Measurements from ENCODE around the gene NRP2. TPM values are rescaled to one million over a fixed set of nuclear protein-coding genes. Genes with fewer than 3 reads are reported as not detected.

NRP2 gene
- total and polyA plus RNA-seq, 2 donors (not counting 1 experiment from before 2014, with no cell fraction given), result 16.6 to 28.7 TPM

- Histone ChIP-seq H3K27me3 (ENCODE audit: control insufficient read depth, insufficient read depth, low read length) (no peaks in the 10 kb centered on the region), H3K9me3 (ENCODE audit: control insufficient read depth, insufficient read depth, low read depth, low read length) (no peaks in the 10 kb centered on the region), H2AFZ (ENCODE audit: low read length) (no peak overlapping the region), H3K4me2 (ENCODE audit: extremely low read depth, insufficient read depth, low read length) (no peak overlapping the region), H3K79me2 (ENCODE audit: control insufficient read depth, insufficient read depth, low read length) (no peaks in the 10 kb centered on the region), H3K9ac (ENCODE audit: insufficient read depth, low read length) (no peak overlapping the region), H3K27ac (ENCODE audit: insufficient read depth, low read length) (no peak overlapping the region), H3K36me3 (ENCODE audit: control insufficient read depth, insufficient read depth, low read length) (no peaks in the 10 kb centered on the region), H3K4me1 (ENCODE audit: control insufficient read depth, extremely low read depth, insufficient read depth, low read length) (no peaks in the 10 kb centered on the region), H3K4me3 (replicated peaks in 1 of 4; ENCODE audit: control extremely low read depth in 1 of 4, insufficient read depth in 1 of 4, low read depth in 3 of 4, low read length in 4 of 4) (no peak overlapping the region), H4K20me1 (ENCODE audit: control insufficient read depth, extremely low read depth, insufficient read depth, low read length) (no peaks in the 10 kb centered on the region)
- DNase-seq (ENCODE audit: low read depth in 2 of 2), result no peak
- TF ChIP-seq CTCF (conservative IDR thresholded peaks at IDR 0.05 in 1 of 2, IDR thresholded peaks at IDR 0.05 in 1 of 2; ENCODE audit: low read depth in 1 of 2, low read length in 2 of 2) (no peak), EZH2 (IDR thresholded peaks at IDR 0.05; ENCODE audit: low read length, missing control alignments) (no peak)
These were observed 31.4 kb upstream of the NRP2 start for GRCh38 chr2:205650931-205651330.

- TF ChIP-seq CTCF (conservative IDR thresholded peaks at IDR 0.05 in 1 of 2, IDR thresholded peaks at IDR 0.05 in 1 of 2; ENCODE audit: low read depth in 1 of 2, low read length in 2 of 2) (no peak), EZH2 (IDR thresholded peaks at IDR 0.05; ENCODE audit: low read length, missing control alignments) (no peak)
- Histone ChIP-seq H2AFZ (ENCODE audit: low read length) (no peak overlapping the region), H3K79me2 (ENCODE audit: control insufficient read depth, insufficient read depth, low read length) (no peaks in the 10 kb centered on the region), H3K36me3 (ENCODE audit: control insufficient read depth, insufficient read depth, low read length) (no peaks in the 10 kb centered on the region), H3K4me2 (ENCODE audit: extremely low read depth, insufficient read depth, low read length) (no peak overlapping the region), H3K9me3 (ENCODE audit: control insufficient read depth, insufficient read depth, low read depth, low read length) (no peaks in the 10 kb centered on the region), H3K9ac (ENCODE audit: insufficient read depth, low read length) (no peak overlapping the region), H4K20me1 (ENCODE audit: control insufficient read depth, extremely low read depth, insufficient read depth, low read length) (no peaks in the 10 kb centered on the region), H3K4me3 (replicated peaks in 1 of 4; ENCODE audit: control extremely low read depth in 1 of 4, insufficient read depth in 1 of 4, low read depth in 3 of 4, low read length in 4 of 4) (no peak overlapping the region), H3K27me3 (ENCODE audit: control insufficient read depth, insufficient read depth, low read length) (no peaks in the 10 kb centered on the region), H3K4me1 (ENCODE audit: control insufficient read depth, extremely low read depth, insufficient read depth, low read length) (no peaks in the 10 kb centered on the region), H3K27ac (ENCODE audit: insufficient read depth, low read length) (no peak overlapping the region)
- DNase-seq (ENCODE audit: low read depth in 2 of 2), result no peak
These were observed 30.6 kb upstream of the NRP2 start for GRCh38 chr2:205651719-205652118.

GRCh38 chr2:205654878-205655605 lies 27.3 kb upstream of the NRP2 start:
- H3K4me1 ChIP-seq (ENCODE audit: control insufficient read depth, extremely low read depth, insufficient read depth, low read length), result peaks cover 10% of the 10 kb centered on the region

More at GRCh38 chr2:205654878-205655605, 27.3 kb upstream of the NRP2 start:
- DNase-seq (ENCODE audit: low read depth in 2 of 2), result peak; percentile 56 to 78
- Histone ChIP-seq H3K36me3 (ENCODE audit: control insufficient read depth, insufficient read depth, low read length) (no peaks in the 10 kb centered on the region), H3K4me3 (replicated peaks in 1 of 4; ENCODE audit: control extremely low read depth in 1 of 4, insufficient read depth in 1 of 4, low read depth in 3 of 4, low read length in 4 of 4) (no peak overlapping the region), H2AFZ (ENCODE audit: low read length) (no peak overlapping the region), H4K20me1 (ENCODE audit: control insufficient read depth, extremely low read depth, insufficient read depth, low read length) (no peaks in the 10 kb centered on the region), H3K27me3 (ENCODE audit: control insufficient read depth, insufficient read depth, low read length) (no peaks in the 10 kb centered on the region), H3K9me3 (ENCODE audit: control insufficient read depth, insufficient read depth, low read depth, low read length) (no peaks in the 10 kb centered on the region), H3K27ac (ENCODE audit: insufficient read depth, low read length) (no peak overlapping the region), H3K9ac (ENCODE audit: insufficient read depth, low read length) (no peak overlapping the region), H3K4me2 (ENCODE audit: extremely low read depth, insufficient read depth, low read length) (peak overlapping the region; percentile 20), H3K79me2 (ENCODE audit: control insufficient read depth, insufficient read depth, low read length) (no peaks in the 10 kb centered on the region)
- no peak for TF ChIP-seq CTCF (conservative IDR thresholded peaks at IDR 0.05 in 1 of 2, IDR thresholded peaks at IDR 0.05 in 1 of 2; ENCODE audit: low read depth in 1 of 2, low read length in 2 of 2)
- TF ChIP-seq EZH2 (IDR thresholded peaks at IDR 0.05; ENCODE audit: low read length, missing control alignments), result no peak

Data from fibroblast of lung (primary cell).